GM04503 (cell line): ENCODE data around the gene CHI3L2.
A peak's percentile ranks its signal among the peaks of the same experiment; 100 is the strongest.

Source experiments
- DNase-seq: peaks from one replicate; pipeline ENCODE4 v3.0.0-alpha.2; 2012; ENCODE audit warnings: low read depth

Gene CHI3L2

DNA sequence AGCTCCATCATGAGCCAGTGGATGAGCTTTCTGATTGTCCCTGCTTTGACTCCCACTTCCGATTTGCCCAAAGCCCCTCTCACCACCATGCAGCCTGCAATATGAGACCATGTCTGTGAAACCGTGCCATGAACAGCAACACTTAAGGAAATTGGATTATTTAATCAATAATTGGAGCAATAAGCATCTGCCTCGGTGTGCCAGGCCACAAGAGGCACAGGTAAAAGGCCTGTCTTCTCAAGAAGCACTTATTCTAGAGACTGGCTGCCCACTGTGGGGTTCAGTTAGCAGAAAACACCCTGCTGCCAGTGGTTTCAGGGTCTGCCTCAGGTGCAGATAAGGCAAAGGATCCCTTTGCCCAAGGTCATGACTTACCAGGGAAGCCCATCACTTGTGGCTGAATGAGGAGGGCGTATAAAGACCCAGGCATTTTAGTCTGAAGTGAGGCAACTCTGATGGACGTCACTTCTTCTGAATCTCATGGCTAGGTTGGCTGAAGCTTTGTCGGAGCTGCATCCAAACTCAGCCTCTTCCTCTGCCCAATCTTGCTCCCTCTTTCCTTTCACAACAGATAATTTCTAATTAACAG, 7.1 kb upstream of the CHI3L2 start:
- no peak for DNase-seq

DNA sequence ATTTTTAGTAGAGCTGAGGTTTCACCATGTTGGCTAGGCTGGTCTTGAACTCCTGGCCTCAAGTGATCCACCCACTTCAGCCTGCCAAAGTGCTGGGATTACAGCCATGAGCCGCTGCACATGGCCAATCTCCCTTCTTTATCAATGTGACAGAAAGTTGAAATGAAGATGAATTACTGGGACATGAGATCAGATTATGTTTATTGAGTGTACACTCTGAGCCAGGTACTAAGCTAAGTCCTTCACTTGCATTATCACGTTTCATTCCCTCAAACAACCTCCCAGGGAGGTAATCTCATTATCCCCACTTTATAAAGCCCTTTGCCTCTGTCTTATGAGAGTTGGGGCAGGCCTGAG, 6.3 kb upstream of the CHI3L2 start:
- no peak for DNase-seq

DNA sequence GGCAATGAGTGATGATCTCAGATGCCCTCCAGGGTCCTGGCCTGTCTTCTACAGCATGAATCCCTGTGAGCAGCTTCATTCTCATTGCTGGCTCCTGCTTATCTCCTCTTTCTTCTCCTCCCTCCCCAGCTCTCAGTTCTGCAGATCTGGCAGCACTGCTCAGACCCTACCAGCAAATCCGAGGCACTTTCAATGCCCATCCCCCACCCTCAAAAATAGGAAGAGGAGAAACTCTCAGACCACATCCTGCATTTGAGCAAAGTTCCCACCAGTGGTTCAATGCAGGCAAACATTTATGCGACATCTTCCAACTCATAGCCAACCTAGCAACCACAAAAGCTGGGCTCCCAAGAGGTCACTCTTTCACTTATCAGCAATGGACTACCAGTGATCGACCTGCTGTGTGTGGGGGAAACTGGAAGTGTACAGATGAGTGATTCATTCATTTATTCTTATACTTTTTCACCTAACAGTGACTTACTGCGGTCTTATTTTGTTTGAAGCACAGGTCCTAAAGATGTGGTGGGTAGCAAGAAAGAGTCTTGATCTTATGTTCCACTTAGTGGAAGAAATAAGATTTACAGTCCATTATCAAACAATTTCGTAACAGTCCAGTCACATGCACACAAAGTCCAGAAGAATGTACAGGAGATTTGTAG, 5.8 kb upstream of the CHI3L2 start:
- DNase-seq = no peak

DNA sequence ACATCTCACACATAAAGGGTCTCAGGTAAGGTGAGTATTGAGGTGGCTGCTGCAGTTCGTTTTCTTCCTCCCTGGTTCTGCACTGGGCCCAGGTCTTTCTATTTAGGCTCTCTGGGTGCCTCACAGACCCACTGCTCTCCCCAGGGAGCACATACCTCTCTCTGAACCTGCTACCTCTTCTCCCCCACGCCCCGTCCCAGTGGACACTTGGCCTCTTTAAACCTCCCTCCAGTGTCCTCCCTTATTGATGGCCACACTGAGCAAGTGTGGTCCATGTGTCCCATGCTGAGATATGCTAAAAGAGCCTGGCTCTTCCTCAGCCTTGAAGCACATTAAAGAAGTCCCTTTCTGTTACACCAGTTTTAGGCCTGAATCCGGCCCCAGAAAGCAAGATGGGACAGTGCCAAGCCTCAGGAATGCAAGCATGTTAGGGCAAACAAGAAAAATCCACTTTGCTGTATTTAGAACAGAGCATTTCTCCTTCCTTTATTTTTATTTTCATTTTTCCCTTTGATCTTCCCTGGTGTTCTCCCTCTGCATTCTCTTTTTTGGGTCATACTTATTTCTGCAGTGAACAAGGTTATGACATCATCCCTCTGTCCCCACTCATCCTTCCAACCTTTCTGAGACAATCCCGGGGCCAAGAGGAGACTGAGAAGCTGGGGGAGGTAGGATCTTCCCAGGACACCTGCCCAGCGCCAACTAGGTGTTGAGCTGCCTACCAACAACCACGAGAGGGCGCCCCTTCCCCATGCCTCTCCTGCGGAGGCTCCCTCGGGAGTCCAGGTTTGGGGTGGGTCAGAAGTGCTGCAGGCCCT, 5.0 kb upstream of the CHI3L2 start:
- DNase-seq = no peak

DNA sequence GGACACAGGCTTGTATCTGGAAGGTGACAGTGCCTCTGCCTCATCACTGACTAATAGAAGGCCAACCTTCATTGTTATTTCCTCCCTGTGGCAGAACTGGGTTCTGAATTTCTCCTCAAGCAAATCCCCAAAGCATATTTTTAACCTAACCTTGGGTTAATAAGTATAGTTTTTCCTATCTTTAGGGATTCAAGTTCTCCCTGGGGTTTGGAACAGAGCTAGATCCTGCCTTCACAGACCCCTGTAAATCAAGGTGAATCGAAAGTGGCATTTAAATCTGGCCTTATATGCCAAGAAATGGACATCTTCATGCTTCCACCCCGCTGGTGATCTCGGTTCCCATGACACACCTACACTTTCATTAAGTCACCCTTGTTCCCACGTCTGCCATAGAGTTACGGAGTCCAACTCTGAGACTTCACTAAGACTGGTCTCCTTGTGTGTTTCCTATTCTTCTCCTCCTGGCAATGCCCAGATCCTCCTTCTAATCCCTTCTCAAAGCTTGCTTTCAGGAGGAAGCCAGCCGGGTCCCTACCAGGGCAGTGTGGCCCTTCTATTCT, 4.3 kb upstream of the CHI3L2 start:
- DNase-seq = no peak

DNA sequence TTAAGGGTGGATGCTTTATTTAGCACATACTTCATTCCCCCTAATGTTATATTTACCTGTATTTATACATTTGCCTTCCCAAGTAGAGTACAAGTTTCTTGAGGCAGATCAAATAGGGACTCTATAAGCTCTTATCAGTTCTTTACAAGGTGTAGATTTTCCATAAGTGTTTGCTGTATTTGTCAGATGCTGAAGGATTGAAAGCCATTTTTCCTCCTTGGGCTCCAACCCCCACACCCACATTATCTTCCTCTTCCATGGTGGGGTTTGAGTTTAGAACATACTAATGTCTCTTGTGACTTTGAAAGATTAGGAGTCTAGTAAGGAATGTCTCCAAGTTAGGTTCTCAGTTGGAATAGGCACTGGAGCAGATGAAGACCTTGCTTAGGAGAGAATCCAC, 2.4 kb upstream of the CHI3L2 start:
- DNase-seq = no peak

DNA sequence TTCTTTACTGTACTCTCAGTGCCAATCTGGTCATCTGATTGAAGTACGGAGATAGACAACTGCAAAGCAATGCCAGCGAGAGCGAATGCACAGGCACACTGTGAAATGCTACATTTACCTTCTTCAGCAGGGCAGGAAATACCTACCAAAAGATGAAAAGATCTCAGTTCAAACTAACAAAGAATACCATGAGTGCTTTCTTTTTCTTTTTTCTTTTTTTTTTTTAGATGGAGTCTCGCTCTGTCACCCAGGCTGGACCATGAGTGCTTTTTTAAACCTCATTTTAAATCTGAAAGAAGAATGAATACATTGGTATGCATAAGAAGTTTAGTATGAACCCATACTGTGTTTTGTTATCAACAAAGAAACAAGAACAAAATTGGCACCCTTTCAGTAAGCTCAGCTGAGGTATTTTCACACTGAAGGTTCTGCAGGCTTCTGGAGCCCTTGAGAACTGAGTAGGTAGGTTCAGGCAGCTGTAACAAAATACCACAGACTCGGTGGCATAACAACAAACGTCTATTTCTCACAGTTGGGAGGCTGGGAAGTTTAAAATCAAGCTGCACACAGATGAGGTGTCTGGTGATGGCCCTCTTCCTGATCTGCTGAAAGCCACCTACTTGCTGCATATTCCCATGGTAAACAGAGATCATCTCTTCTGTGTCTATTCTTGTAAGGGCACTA, 1.7 kb upstream of the CHI3L2 start:
- no peak for DNase-seq

DNA sequence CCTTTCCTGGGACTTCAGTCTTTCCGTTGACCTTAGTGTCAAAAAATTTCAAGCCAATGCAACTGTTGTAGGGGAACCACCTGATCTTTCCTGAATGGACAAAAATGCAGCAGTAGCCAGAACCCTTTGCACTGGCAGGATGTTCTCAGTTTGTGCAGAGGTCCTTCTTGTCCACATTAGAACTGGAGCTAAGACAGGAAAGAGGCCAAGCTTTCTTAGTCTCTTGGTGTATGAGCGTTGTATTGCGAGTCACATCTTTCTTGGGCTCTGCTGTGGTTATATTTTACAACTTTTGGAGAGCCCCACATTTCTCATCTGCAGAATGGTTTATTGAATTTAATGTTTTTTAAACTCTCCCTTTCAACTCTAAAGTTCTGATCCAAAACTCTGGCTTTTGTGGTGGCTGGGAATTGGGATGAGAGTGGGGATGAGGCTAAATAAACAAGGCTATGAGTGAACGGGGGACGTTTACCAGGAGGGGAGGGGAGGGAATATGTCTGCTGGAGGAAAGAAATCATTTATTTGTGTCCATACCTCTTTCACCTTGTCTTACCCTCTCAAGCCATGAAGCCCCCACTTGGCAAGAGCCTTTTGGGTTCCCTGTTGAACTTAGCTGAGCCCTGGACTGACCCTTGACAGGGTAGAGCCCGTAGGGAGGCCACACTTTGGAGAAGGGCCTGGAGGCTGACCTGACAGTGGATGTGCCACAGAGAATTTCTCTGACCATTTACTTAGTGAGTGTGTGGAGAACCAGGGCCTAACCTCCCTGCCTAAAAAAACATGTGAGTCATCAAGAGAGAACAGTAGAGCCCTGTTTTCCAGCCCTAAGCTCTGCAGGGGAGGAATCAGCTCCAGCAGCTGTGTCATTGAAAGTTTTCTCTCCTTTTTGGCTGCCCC, 586 bp downstream of the CHI3L2 start:
- peak; percentile 63 for DNase-seq

DNA sequence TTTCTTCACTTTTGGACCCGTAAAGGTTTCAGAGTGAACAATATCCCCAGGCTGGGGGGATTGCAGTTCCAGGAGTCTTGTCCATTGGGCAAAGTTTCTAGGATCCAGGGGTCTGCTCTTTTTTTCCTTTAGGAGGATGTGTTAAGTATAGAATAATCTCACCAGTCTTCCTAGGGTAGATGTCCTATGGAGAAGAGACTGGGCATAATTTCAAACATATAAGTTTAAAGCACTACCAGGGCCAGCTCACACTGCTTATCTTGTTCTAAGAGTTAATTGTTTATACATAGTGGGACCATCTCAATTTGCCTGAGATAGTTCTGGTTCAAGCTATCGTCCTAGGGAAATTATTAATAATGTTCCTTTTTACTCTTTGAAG, 1.2 kb downstream of the CHI3L2 start:
- no peak for DNase-seq

DNA sequence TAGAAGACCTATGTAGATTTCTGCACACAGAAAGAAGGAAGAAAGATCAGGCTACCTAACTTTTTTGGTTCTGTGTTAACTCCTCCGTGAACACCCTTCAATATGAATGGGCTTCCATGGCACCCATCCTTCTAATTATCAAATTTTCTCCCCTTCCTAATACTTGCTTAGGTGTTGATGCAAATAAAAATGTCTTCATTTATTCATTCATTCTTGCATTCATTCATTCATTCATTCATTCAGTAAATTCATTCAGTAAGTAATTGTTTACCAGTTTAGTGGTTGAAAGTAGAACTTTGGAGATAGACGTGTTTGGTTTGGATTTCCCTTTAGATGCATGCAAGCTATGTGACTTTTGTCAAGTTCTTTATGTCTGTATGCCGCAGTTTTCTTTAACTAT, 4.6 kb downstream of the CHI3L2 start:
- DNase-seq = no peak

DNA sequence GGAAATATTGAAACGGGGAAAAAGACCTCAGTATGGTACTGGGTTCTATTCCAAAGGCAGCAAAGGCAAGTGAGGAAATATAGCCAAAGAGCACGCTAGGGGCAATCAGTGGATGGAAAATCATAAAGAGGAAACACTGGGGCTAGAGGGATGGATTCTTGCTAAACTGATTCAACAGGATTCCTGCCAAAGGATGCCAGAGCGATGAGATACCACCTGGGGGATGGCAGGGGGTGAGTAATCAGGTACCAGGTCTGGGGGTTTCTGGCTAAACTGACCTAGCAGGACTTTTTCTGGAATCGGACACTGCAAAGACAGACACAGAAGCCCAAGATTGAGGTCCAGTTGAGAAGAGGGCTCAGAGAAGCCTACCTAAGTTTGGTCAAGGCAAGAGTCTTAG, 6.7 kb downstream of the CHI3L2 start:
- no peak for DNase-seq

DNA sequence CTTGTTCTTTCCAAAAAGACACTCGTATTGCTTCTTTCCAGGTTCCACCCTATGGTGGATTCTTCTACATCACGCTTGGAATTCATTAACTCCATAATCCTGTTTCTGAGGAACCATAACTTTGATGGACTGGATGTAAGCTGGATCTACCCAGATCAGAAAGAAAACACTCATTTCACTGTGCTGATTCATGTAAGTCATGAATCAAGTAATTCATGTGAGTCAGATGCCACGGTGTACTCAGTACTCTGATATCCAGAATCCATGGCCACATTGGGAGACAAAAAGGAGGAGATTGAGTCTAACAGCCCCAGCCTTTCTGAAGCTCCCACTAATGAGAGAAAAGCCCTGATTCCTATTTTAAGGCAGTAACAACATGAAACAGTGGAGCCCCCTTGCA, 7.4 kb downstream of the CHI3L2 start:
- no peak for DNase-seq

DNA sequence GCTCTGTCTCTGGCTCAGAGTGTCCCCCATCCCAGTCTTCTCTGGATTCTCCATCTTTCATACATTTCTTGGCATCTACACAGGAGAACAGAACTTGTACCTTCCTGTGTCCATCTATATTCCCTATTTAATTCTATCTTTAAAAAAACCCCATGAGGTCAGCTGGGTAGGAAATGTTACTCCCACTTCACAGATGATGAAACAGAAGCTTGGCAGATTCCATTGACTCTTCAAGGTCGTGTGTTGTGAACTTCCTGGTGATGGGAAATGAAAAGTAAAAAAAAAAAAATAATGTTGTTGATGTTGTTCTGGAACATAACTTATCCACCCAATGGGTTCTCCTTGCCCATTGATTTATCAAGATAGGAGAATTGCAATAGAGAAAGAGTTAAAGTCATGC, 8.9 kb downstream of the CHI3L2 start:
- DNase-seq = no peak

DNA sequence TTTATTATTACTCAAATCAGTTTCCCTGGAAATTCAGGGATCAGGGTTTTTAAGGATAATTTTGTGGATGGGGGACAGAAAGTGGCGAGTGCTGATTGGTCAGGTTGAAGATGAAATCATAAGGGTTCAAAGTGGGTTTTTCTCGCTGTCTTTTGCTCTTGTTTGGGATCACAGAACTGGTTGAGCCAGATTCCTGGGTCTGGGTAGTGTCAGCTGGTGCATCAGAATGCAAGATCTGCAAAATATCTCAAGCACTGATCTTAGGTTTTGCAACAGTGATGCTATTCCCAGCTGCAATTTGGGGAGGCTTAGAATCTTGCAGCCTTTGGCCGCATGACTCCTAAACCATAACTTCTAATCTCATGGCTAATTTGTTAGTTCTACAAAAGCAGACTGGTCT, 9.3 kb downstream of the CHI3L2 start:
- DNase-seq = no peak

DNA sequence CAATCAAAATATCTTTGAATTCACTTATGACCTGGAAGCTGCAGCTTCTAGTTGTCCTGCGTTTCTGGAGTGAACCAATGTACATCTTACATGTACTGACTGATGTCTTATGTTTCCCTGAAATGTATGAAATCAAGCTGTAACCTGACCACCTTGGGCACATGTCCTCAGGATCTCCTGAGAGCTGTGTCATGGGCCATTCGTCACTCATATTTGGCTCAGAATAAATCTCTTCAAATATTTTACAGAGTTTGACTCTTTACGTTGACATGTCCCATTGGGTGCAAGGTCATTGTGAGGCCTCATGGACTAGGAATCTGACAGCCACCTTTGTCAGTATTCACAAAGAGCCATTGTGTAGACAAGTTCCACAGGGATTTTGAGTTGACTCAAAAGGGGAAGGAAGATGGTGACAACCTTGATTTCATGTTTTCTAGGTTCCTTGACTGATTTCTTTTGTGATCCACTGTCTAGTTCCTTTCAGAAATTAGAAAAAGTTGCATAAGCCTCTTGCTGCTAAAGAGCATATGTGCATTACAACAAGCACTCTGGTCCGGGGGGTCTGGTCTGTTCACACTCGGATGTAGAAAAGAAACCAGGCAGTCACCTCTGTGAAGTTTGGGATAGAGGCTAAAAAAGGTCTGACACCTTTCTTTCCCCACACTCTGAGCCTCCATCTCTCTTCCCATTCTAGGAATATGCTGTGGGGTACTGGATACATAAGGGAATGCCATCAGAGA, 10.7 kb downstream of the CHI3L2 start:
- no peak for DNase-seq

DNA sequence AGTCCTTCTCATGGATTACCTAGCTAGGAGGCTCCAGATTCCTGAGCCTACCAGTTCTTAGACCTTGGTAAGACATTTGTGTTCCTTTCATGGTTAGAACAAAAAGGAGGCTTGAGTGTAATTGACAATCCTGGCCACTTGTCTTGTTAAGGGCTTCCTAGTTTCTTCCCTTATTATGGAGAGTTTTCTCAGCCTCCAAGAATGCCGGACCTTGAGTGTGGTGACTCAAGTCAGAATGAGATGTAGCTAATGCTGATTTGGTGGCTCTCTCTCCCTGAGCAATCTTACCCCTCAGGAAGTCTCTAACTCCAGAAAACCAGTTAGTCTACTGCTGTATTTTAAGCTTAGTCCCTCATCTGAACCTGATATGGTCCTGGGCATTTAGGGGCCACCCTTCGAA, 14.3 kb downstream of the CHI3L2 start:
- no peak for DNase-seq

DNA sequence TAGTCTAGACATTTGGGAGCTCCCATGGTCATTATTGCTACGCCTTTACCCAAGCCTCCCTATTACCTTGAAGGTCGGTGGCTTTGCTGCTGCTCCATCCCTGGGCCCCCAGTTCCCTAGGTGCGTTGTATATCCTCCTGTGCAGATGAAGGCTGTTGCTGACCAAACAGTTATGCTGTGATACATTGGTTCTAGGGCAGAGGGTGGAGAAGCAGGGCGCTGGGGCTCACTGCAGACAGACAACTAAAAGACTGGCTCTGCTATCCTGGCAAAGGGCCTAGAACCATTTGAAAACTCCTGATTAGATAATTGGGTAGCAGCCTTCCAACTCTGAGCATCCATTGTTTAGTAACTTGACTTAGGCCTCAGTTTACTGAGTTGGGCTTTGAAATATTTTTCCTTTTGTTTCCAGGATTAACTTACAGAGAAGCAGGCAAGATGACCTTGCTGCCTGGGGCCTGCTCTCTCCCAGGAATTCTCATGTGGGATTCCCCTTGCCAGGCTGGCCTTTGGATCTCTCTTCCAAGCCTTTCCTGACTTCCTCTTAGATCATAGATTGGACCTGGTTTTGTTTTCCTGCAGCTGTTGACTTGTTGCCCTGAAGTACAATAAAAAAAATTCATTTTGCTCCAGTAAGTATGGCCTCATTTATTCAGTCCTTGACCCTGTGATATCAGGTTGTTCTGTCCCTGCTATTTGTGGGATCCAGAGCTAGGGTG, 15.5 kb downstream of the CHI3L2 start:
- no peak for DNase-seq

DNA sequence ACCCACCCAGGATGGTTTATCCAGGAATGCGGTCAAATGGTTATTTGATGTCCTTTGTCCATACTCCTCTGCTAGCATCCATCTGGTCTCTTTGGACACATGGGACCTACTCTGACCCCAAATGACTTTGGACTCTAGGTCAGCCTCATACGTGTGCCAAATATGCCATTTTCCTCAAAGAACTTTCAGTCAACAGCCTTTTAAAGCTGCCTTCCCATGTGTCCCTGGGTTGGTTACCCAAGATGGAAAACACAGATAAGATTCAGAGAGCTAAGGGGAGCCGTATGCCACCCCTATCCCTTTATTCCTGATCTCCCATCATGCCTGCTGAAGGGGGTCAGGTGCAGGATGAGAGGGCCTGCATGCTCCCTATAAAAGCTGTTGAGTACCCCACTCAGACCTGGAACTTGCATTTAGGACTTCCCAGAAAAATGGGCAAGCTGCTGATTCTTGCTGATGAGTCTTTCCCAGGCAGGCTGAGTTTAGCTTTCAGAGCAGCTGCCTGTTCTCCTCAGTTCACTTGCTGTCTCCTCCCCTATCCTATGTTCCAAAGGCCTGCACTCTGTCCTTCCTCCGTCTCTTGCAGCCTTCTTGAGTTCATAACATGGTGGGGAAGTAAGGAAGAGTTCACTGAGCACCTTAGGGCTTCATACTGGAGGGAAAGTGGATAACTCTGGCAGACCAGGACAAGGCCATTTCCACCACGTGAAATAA, 19.8 kb downstream of the CHI3L2 start:
- DNase-seq = no peak

DNA sequence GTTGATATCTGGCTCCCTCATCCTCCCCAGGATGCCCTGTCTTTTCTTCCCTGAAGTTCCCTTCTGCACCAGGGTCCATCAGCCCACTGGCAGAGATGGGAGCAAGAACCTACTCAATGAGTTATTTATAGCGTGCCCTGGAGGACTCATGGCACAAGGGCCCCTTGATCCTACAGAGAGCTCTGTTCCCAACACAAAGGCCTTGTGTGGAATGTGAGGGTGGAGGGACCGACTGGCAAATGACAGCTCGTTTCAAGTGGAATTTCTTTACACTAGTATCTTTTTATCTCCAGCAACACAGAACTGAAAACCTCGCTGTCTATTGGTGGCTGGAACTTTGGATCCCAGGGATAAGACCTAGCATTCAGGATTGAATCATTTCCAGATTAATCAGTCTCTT, 22.4 kb downstream of the CHI3L2 start:
- no peak for DNase-seq

DNA sequence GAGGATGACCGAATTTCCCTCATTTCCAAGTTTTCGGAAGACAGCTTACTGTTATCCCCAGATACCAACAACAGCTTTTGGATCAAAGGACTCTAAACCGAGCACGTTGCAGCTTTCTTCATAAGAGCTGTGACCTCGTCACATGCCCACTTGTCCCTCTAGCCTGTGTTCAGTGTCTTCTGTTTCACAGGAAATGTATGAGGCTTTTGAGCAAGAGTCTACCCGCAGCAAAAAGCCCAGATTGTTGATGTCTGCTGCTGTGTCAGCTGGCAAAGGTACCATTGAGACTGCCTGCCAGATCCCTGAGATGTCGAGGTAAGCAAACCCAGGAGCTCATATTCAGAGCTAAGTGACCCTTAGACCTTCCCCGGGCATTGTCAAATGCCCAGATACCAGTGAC, 24.1 kb downstream of the CHI3L2 start:
- no peak for DNase-seq
